ENCODE measurements around the gene MAGOH. TPM values are rescaled to one million over a fixed set of nuclear protein-coding genes. Genes with fewer than 3 reads are reported as not detected.
A peak's percentile ranks its signal among the peaks of the same experiment; 100 is the strongest.
"Not testable (repeated sequence)": the region's sequence is repeated elsewhere in the genome, so short reads cannot be mapped to it uniquely, and the experiment has no call there.

The MAGOH gene
- total RNA-seq: 28.1 and 42.4 TPM in 2 replicates

GRCh38 chr1:53238197-53239155 lies at the start of gene MAGOH:
MAGOH (minus strand) TSS chr1:53238518; CDS start chr1:53238448, 70 bp downstream.
- Histone ChIP-seq H3K27me3 (ENCODE audit: control insufficient read depth, insufficient read depth, low read length) (no peaks in the 10 kb centered on the region), H3K36me3 (ENCODE audit: control insufficient read depth, insufficient read depth, low read length) (no peaks in the 10 kb centered on the region), H3K4me3 (ENCODE audit: low read depth, low read length) (peak within 1 kb of the TSS; percentile 78)
- peak; percentile 87 for DNase-seq (ENCODE audit: low read depth)
- no peak for TF ChIP-seq CTCF (IDR thresholded peaks at IDR 0.05; ENCODE audit: insufficient read depth, low read length, poor library complexity, severe bottlenecking)

GRCh38 chr1:53286955-53287354 lies 48.6 kb upstream of the MAGOH start:
- H3K27me3 ChIP-seq (ENCODE audit: control insufficient read depth, insufficient read depth, low read length): no peaks in the 10 kb centered on the region
- no peaks in the 10 kb centered on the region for H3K36me3 ChIP-seq (ENCODE audit: control insufficient read depth, insufficient read depth, low read length)
- DNase-seq (ENCODE audit: low read depth): no peak
- no peak overlapping the region for H3K4me3 ChIP-seq (ENCODE audit: low read depth, low read length)
- TF ChIP-seq CTCF (IDR thresholded peaks at IDR 0.05; ENCODE audit: insufficient read depth, low read length, poor library complexity, severe bottlenecking): no peak

GRCh38 chr1:53285969-53286760 lies 47.8 kb upstream of the MAGOH start:
- no peak overlapping the region for H3K4me3 ChIP-seq (ENCODE audit: low read depth, low read length)
- no peak for DNase-seq (ENCODE audit: low read depth)
- no peaks in the 10 kb centered on the region for H3K27me3 ChIP-seq (ENCODE audit: control insufficient read depth, insufficient read depth, low read length)
- no peak for TF ChIP-seq CTCF (IDR thresholded peaks at IDR 0.05; ENCODE audit: insufficient read depth, low read length, poor library complexity, severe bottlenecking)
- no peaks in the 10 kb centered on the region for H3K36me3 ChIP-seq (ENCODE audit: control insufficient read depth, insufficient read depth, low read length)

GRCh38 chr1:53285546-53285945 lies 47.2 kb upstream of the MAGOH start:
- DNase-seq (ENCODE audit: low read depth): no peak
- Histone ChIP-seq H3K4me3 (ENCODE audit: low read depth, low read length) (no peak overlapping the region), H3K27me3 (ENCODE audit: control insufficient read depth, insufficient read depth, low read length) (no peaks in the 10 kb centered on the region), H3K36me3 (ENCODE audit: control insufficient read depth, insufficient read depth, low read length) (no peaks in the 10 kb centered on the region)
- no peak for TF ChIP-seq CTCF (IDR thresholded peaks at IDR 0.05; ENCODE audit: insufficient read depth, low read length, poor library complexity, severe bottlenecking)

DNA sequence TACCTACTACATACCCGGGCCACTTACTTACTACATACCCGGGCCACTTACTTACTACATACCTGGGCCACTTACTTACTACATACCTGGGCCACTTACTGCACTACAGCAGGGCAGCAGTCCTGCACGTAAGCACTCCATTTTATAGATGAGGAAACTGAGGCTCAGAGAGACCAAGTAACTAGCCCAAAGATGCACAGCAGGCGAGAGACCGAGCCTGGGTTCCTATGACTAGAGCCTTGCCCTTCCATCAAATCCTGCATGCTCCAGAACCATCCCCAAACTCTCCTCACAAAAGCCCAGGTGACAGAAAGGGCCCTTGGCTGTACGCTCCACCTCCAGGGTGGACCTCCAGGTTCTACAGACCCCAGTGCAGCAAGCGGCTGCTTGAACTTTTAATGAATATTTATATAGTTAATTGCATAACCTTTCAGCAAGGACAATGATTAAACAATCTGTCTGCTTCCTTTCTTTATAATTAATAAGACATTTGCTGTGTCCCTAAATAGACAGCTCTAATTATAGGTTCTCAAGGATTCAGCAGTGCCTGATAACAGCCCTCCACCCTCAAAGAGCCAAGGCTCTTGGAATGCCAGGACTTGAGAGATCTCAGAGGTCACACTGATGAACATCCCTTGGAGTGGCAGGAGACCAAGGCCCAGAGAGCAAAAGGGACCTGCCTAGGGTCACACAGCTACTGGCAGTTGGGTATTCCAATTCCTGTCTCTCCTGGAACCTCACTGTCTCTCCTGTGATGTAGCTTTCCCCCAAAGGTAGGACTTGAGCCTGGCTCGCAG lies 46.1 kb upstream of the MAGOH start:
- H3K4me3 ChIP-seq (ENCODE audit: low read depth, low read length): no peak overlapping the region
- TF ChIP-seq CTCF (IDR thresholded peaks at IDR 0.05; ENCODE audit: insufficient read depth, low read length, poor library complexity, severe bottlenecking): no peak
- no peaks in the 10 kb centered on the region for H3K36me3 ChIP-seq (ENCODE audit: control insufficient read depth, insufficient read depth, low read length)
- H3K27me3 ChIP-seq (ENCODE audit: control insufficient read depth, insufficient read depth, low read length): no peaks in the 10 kb centered on the region
- DNase-seq (ENCODE audit: low read depth): no peak

GRCh38 chr1:53283156-53283555 lies 44.8 kb upstream of the MAGOH start:
- not testable (repeated sequence) for H3K36me3 ChIP-seq (ENCODE audit: control insufficient read depth, insufficient read depth, low read length); H3K4me3 ChIP-seq (ENCODE audit: low read depth, low read length); DNase-seq (ENCODE audit: low read depth); H3K27me3 ChIP-seq (ENCODE audit: control insufficient read depth, insufficient read depth, low read length)
